Right kidney (tissue), 1 donor: ENCODE measurements around the gene FAM120B.

Experiments used
- DNase-seq: peaks from one replicate; pipeline ENCODE4 v3.0.0-alpha.2; 2016

FAM120B gene

GRCh38 chr6:170420791-170421776 lies 114.5 kb downstream of the FAM120B start:
- no peak for DNase-seq

DNA sequence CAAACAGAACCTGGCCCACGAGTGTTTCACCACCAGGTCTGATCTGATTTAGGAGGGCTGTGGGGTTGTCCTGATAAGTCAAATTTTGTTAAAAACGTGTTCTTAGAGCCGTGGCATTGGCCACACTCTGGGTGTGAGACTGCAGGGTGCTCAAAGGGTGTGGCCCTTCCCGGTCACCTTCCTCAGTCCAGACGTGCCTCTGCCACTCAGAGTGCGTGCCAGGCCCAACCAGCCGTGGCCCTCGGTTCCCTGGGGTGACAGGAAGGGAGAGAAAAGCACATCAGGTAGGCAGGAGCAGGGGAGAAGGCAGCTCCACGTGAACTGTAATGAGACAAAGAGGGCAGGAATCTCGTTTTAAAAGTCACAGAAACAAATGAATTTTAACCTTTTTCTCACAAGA lies 115.4 kb downstream of the FAM120B start:
- DNase-seq, result no peak

DNA sequence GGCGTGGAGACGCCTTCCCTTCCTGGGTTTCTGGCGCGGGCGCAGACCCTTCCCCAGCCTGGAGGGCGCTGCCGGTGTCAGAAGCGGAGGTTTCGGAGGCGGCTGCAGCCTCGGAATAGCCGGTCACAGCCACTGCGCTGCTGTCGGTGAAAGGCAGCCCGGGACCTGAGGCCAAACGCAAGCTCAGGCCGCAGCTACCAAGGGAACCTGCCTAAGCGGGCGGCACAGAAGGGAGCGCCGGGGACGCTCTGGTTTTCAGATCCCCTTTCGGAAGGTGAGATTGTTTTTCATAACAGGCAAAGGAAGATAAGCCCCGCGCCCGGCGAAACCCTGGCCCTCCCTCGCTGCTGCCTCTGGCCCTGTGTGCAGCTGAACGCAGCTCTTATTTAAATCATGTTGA lies 116.5 kb downstream of the FAM120B start:
- DNase-seq, result peak; percentile 63

GRCh38 chr6:170423814-170424603 lies 117.5 kb downstream of the FAM120B start:
- no peak for DNase-seq

DNA sequence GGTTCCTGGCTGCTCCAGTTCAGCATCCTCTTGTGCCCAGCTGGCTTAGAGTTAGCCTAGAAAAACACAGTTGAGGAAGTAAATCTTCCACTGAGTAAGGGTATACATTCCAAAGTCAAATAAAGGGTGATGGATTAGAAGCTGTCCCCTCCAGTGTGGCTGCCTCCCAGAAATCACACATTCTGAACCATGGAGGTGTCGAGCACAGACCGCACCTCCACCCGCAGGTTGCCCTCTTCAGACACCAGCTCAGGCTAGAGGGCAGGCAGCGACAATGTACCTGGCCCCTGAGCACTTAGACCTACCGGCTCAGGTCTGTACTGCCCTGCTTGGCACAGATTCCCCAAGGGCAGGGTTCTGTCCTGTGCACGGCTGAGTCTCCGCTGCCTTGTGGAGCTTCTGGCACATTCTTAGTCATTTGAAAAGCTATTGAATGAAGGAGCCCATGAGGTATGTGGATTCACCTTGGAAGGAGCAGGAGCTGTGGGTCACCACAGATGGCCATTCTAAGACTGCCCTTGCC lies 118.1 kb downstream of the FAM120B start:
- DNase-seq, result no peak

GRCh38 chr6:170429450-170429849 lies 122.9 kb downstream of the FAM120B start:
- no peak for DNase-seq

DNA sequence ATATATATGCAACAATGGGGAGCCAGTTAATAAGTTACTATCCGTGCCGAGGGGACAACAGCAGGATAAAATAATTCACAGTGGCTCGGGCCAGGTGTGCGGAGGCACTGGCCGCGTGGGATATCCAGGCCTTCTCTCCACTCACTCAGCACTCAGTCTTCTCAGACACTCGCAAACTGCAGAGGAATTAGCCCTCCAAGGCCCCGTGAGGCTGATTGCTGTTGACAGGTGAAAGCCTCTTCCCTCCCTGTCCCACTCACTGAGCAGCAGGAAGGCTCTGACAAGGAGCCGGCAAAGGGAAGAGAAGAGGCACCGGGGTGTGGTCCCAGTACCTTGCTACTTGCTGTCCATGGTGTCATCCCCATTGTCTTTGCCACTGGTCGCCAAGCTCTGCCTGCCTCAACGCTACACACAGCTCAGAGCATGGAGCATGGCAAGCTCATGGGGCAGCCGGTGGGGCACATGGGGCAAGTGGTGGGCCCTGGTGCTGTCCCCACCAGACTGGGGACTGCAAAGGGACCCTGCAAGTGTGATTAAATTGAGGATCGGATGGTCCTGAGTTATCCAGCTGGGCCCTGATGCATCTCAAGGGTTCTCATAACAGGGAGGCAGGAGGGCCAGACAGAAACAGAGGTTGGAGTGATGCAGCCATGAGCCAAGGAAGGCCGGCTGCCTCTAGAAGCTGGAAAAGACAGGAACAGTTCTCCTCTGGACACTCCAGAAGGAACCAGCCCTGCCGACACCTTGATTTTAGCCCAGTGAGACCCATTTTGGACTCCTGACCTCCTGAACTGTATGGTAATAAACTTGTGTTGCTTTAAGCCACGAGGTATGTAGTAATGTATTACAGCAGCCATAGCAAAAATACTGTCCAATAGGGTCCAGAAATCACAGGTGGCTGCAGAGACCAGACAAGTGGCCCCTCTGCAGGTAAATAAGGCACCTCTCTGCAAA lies 126.9 kb downstream of the FAM120B start:
- DNase-seq, result no peak

GRCh38 chr6:170434117-170434820 lies 127.7 kb downstream of the FAM120B start:
- no peak for DNase-seq

DNA sequence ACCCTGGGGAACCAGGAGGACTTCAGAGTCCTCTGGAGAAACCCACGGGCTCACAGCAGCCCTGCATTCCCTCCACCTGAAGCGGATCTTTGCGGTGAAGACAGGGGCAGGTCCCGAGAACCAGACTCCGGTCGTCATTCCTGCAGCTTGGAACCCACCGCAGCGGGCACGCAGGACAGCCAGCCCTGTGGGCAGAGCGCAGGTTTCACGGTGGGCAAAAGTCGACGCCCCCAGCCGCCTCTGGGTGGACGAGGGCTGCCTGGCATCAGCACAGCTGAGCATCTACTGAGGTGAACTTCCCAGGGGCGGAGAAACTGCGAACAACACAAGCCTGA lies 128.2 kb downstream of the FAM120B start:
- no peak for DNase-seq

GRCh38 chr6:170435766-170436165 lies 129.2 kb downstream of the FAM120B start:
- DNase-seq, result no peak

DNA sequence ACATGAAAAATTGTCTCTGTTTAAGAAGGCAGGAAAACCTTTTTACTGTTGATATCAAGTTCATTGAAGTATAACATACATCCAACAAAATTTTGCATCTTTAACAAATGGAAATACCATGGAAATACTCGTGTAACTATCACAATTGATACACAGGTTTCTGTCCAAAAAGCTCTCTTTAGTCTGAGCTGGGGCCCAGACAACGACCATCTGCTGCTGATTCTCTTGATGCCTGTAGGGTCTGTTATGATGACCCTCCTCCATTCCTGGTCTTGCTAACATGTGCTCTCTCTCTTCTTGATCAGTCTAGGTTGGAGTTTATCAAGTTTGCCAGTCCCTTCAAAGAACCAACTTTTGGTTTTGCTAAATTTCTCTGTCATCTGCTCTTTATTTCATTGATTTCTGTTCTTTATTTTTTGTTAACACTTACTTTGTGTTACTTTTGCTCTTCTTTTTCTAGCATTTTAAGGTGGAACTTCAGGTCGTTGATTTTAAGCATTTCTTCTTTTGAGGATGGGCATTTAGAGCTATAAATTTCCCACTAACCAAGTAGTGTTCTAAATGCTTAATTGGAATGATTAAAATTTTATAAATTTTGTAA lies 129.8 kb downstream of the FAM120B start:
- no peak for DNase-seq

- DNase-seq, result no peak
Measured at GRCh38 chr6:170437719-170438401, 131.3 kb downstream of the FAM120B start.

GRCh38 chr6:170438402-170438753 lies 131.8 kb downstream of the FAM120B start:
- DNase-seq, result peak; percentile 76

DNA sequence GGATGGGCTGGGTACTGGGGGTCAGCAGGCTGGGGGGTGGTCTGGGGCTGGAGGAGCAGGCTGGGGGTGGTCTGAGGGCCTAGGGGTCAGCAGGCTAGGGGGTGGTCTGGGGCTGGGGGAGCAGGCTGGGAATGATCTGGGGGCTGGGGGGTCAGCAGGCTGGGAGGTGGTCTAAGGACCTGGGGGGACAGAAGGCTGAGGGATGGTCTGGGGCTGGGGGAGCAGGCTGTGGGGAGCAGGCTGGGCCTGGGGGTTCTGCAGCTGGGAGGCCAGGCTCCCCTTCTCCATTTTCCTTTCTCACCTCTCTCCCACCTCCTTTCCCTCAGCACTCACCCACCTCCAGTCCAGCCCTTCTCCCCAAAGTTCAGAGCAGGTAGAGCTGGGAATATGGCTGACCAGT lies 132.3 kb downstream of the FAM120B start:
- no peak for DNase-seq

- no peak for DNase-seq
Measured at GRCh38 chr6:170439366-170440361, 133.1 kb downstream of the FAM120B start.

- DNase-seq, result no peak
Measured at GRCh38 chr6:170440437-170440836, 133.9 kb downstream of the FAM120B start.

DNA sequence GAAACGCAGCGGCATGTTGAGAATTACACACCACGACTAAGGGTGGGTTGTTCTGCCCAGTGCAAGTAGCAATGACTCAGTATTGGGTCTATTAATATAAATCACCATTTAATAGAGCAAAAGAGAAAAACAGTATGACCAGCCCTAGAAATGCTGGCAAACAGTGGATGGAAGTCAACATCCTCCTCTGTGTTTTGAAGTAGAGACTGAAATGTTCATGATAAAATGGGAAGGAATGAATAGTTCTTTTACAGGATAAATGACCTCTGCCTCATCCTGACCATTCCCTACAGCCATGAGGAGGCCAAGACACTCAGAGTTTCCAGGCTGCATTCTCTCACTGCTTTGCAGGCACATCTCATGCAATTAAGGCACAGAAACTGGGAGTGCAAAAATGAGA lies 134.8 kb downstream of the FAM120B start:
- DNase-seq, result no peak

DNA sequence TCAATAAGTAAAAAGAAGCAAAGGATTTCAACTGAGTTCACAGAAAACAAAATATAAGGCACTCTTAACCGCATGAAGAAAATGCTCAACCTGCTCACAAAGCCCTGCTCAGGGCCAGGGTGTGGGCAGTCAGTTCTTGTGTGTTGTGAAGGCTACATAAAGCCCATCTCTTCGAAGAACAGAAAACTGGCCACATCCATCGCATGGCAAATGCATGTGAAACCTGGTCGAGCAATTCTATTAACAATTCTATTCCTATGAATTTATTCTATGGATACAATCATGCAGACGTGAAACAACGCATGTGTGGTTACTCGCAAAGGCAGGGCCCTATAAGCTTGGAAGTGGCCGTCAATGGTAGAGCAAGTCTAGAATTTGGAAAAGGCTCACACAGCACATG lies 136.0 kb downstream of the FAM120B start:
- no peak for DNase-seq

GRCh38 chr6:170443151-170443662 lies 136.6 kb downstream of the FAM120B start:
- no peak for DNase-seq
